Measurements from ENCODE around the gene CADPS2. TPM values are rescaled to one million over a fixed set of nuclear protein-coding genes. Genes with fewer than 3 reads are reported as not detected.

The CADPS2 gene
- total RNA-seq, 6 experiments from 2014 or later, result 7.6 to 14.7 (median 9.4) TPM

DNA sequence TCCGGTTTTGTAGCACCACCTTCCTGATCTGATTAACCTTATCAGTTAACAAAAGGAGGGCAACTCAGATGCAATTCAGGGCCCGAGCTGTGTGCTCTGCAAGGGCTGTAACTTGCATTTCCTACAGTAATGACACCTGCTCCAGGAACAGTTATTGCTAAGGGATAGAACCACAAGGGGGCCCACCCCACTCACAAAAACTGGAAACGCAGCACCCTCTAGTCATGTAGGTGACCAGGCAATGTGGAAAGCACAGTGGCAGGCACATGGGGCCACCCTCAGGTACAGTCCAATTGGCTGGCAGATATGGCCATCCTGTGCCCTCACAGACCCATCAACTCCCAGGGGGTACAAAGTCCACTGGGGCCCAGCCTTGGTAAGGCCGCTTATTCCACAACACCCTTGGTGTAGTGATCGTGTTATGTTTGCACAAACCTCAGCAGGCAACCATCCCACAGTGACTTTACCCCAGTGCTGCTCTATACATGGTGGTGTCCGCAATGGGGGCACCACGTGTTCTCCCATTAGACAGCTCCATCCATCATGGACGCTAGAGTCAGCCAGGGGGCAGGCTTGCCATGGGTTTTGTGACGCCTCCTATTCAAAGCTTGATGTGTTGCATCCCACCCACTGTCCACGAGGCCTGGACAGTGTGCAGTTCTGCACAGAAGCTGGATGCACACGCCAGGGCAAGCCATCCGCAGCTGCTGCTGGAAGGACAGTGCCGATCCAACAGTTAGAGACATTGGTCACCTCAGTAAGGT lies 196.7 kb downstream of the CADPS2 start:
- Histone ChIP-seq H3K27me3 (no peaks in the 10 kb centered on the region), H3K27ac (no peak overlapping the region), H3K9me3 (no peaks in the 10 kb centered on the region), H3K36me3 (no peaks in the 10 kb centered on the region), H3K4me3 (no peak overlapping the region), H3K4me1 (peaks cover 0 to 7% (median 0%) of the 10 kb centered on the region in 4 donors)
- 90% methylated on average over 2 of the region's 13 CpGs for WGBS (ENCODE audit: insufficient coverage, low coverage, low lambda C conversion rate, missing lambda C conversion rate)
- intact Hi-C loops (cut with DNase I), result no loop called here
- DNase-seq (no peak), ATAC-seq (no peak)
- TF ChIP-seq, protein P1, sequence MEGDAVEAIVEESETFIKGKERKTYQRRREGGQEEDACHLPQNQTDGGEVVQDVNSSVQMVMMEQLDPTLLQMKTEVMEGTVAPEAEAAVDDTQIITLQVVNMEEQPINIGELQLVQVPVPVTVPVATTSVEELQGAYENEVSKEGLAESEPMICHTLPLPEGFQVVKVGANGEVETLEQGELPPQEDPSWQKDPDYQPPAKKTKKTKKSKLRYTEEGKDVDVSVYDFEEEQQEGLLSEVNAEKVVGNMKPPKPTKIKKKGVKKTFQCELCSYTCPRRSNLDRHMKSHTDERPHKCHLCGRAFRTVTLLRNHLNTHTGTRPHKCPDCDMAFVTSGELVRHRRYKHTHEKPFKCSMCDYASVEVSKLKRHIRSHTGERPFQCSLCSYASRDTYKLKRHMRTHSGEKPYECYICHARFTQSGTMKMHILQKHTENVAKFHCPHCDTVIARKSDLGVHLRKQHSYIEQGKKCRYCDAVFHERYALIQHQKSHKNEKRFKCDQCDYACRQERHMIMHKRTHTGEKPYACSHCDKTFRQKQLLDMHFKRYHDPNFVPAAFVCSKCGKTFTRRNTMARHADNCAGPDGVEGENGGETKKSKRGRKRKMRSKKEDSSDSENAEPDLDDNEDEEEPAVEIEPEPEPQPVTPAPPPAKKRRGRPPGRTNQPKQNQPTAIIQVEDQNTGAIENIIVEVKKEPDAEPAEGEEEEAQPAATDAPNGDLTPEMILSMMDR (IDR thresholded peaks at IDR 0.05), result no peak
- no peak for TF ChIP-seq POLR2A (IDR thresholded peaks at IDR 0.05)

DNA sequence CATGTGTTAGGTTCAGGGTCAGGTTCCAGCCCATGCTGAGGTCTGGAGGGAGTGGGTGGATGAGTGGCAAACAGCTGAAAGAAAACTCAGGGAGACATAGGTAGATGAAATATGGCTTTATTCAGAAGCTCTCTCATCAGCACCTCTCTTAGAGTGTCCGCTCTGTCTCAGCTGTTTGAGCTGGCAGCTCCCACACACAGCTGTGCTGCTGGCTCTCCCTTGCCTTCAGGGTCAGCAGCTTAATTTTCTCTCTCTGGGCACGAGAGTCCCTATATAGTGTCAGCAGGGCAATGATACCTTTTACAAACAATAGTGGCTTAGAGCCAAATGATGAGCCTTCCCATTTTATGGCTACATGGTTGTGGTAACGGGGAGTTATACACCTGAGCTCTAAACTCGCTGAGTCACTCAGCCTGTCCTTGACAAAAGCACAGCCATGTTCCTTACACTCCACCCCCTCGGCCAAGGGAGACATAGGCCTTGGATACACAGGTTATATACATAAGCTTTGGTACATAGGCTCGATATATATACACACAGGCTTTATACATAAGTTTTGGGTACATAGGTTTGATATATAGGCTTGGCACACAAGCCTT lies 197.8 kb downstream of the CADPS2 start:
- Histone ChIP-seq H3K4me3 (no peak overlapping the region), H3K4me1 (peaks cover 0 to 7% (median 0%) of the 10 kb centered on the region in 4 donors), H3K27ac (no peak overlapping the region), H3K27me3 (no peaks in the 10 kb centered on the region), H3K9me3 (no peaks in the 10 kb centered on the region), H3K36me3 (no peaks in the 10 kb centered on the region)
- TF ChIP-seq, protein P1 (IDR thresholded peaks at IDR 0.05), result no peak
- no peak for TF ChIP-seq POLR2A (IDR thresholded peaks at IDR 0.05)
- intact Hi-C loops (cut with DNase I), result no loop called here
- 67% methylated on average over 3 of the region's 6 CpGs for WGBS (ENCODE audit: insufficient coverage, low coverage, low lambda C conversion rate, missing lambda C conversion rate)
- DNase-seq, result no peak
- ATAC-seq, result no peak

DNA sequence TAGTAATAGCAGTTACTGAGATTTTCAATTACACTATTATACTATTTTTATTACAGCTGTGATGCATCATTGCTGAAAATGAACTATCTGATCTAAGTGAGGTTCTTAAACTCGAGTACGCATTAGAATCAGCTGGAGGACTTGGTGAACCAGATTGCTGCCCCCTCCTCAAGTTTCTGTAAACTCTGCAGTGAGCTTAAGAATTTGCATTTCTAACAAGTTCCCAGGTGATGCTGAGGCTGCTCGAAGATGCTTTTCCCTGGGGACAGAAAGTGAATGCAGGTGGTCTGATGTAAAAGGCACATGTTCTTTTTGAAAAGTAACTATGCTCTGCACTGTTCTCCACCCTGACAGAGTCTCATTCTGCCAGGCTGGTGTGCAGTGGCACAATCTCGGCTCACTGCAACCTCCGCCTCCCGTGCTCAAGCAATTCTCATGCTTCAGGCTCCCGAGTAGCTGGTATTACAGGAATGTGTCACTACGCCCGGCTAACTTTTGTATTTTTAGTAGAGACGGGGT lies 199.8 kb downstream of the CADPS2 start:
- no peak overlapping the region for H3K27ac ChIP-seq
- WGBS (ENCODE audit: insufficient coverage, low coverage, low lambda C conversion rate, missing lambda C conversion rate), result 67% methylated on average over 5 of the region's 10 CpGs
- no peak for TF ChIP-seq POLR2A (IDR thresholded peaks at IDR 0.05)
- TF ChIP-seq, protein P1 (IDR thresholded peaks at IDR 0.05), result no peak
- H3K27me3 ChIP-seq, result no peaks in the 10 kb centered on the region
- H3K4me3 ChIP-seq, result no peak overlapping the region
- no peaks in the 10 kb centered on the region for H3K36me3 ChIP-seq
- peaks cover 0 to 7% (median 0%) of the 10 kb centered on the region in 4 donors for H3K4me1 ChIP-seq
- H3K9me3 ChIP-seq, result no peaks in the 10 kb centered on the region
- DNase-seq (no peak), ATAC-seq (no peak)
- intact Hi-C loops (cut with DNase I), result no loop called here

DNA sequence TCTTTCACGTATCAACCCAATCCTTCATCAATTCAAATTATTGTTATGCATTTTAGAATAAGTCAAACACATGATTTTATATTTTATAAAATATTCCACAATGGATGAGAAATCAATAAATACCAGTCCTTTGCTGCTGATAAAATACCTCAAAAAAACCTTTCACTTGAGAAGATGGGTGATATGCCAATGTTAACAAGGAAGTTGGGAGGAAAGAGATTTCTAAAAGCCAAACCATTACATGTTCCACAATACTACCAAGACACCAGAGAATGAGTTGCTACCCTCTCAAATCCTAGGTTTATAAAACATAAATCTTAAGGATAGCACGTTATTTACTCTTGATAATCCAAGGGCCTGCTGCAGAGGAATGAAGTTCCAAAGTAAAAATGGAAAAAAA lies 201.8 kb downstream of the CADPS2 start:
- TF ChIP-seq POLR2A (IDR thresholded peaks at IDR 0.05), result no peak
- TF ChIP-seq, protein P1 (IDR thresholded peaks at IDR 0.05), result no peak
- intact Hi-C loops (cut with DNase I), result no loop called here
- no peaks in the 10 kb centered on the region for H3K27me3 ChIP-seq
- peaks cover 0 to 7% (median 0%) of the 10 kb centered on the region in 4 donors for H3K4me1 ChIP-seq
- H3K9me3 ChIP-seq, result no peaks in the 10 kb centered on the region
- no peak overlapping the region for H3K4me3 ChIP-seq
- no peak overlapping the region for H3K27ac ChIP-seq
- H3K36me3 ChIP-seq, result no peaks in the 10 kb centered on the region
- ATAC-seq, result no peak
- no peak for DNase-seq
- WGBS (ENCODE audit: insufficient coverage, low coverage, low lambda C conversion rate, missing lambda C conversion rate), result 38% methylated on average over 2 of the region's 2 CpGs

All from right lobe of liver (tissue), 6 donors.